T-helper 1 cell treated with Interleukin-12 subunit alpha and Interleukin-12 subunit beta and Interleukin-4 antibody, amounts not matched to agents 30 μg/mL and 1 μg/mL, for 36 hours (primary cell): ENCODE results near the gene CD300A.

Experiments
- H3K27ac Mint-ChIP-seq: one replicate; pipeline ENCODE4 v1.8.0; 2021; ENCODE audit warnings: mild to moderate bottlenecking, mixed read lengths
- H3K27me3 Mint-ChIP-seq: one replicate; pipeline ENCODE4 v1.8.0; 2021; ENCODE audit warnings: low read depth, mixed read lengths
- H3K36me3 Mint-ChIP-seq: one replicate; pipeline ENCODE4 v1.8.0; 2021; ENCODE audit warnings: low read depth, mixed read lengths
- H3K4me1 Mint-ChIP-seq: one replicate; pipeline ENCODE4 v1.8.0; 2021; ENCODE audit warnings: low read depth, mixed read lengths
- H3K4me3 Mint-ChIP-seq: one replicate; pipeline ENCODE4 v1.8.0; 2021; ENCODE audit warnings: mild to moderate bottlenecking, moderate library complexity, mixed read lengths
- H3K9me3 Mint-ChIP-seq: one replicate; pipeline ENCODE4 v1.8.0; 2021; ENCODE audit warnings: mixed read lengths

The CD300A gene

GRCh38 chr17:74466111-74466827 lies at the start of gene CD300A:
Gene CD300A (plus strand): TSS chr17:74466634. CDS start chr17:74466704, 70 bp downstream.
- no peak within 1 kb of the TSS for H3K27ac Mint-ChIP-seq
- peaks cover 31% of the 10 kb centered on the region for H3K4me1 Mint-ChIP-seq
- H3K9me3 Mint-ChIP-seq, result no peaks in the 10 kb centered on the region
- no peak within 1 kb of the TSS for H3K4me3 Mint-ChIP-seq
- peaks cover 13% of the 10 kb centered on the region for H3K36me3 Mint-ChIP-seq
- H3K27me3 Mint-ChIP-seq, result no peaks in the 10 kb centered on the region

- Mint-ChIP-seq H3K27me3 (peaks cover 8% of the 10 kb centered on the region), H3K4me1 (no peaks in the 10 kb centered on the region), H3K36me3 (no peaks in the 10 kb centered on the region), H3K27ac (no peak overlapping the region), H3K4me3 (no peak overlapping the region), H3K9me3 (no peaks in the 10 kb centered on the region)
Observed at GRCh38 chr17:74417178-74418045, 49.0 kb upstream of the CD300A start.

DNA sequence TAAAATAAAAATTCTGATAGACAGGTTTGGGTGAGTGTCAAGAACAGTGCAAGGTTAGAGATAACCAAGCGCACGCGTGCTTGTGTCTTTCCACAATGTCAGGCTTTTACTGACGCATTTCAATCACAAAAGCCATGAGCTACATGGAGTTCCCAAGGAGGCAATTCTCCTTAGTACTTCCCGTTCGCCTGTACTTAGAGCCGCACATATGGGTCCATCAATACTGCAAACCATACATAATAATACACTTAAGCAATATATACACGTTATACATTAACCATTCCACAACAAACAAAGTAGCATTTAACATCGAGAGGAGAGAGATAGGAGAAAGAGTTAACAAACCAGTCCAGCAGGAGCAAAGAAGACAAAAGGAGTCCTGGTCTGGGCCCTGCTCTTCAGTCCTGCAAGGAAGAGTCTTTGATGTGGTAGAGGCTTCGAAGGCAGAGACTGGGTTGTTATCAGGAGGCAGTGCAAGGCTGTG lies 46.5 kb upstream of the CD300A start:
- no peak overlapping the region for H3K27ac Mint-ChIP-seq
- H3K27me3 Mint-ChIP-seq, result peaks cover 9% of the 10 kb centered on the region
- no peaks in the 10 kb centered on the region for H3K4me1 Mint-ChIP-seq
- no peak overlapping the region for H3K4me3 Mint-ChIP-seq
- no peaks in the 10 kb centered on the region for H3K9me3 Mint-ChIP-seq
- H3K36me3 Mint-ChIP-seq, result no peaks in the 10 kb centered on the region

DNA sequence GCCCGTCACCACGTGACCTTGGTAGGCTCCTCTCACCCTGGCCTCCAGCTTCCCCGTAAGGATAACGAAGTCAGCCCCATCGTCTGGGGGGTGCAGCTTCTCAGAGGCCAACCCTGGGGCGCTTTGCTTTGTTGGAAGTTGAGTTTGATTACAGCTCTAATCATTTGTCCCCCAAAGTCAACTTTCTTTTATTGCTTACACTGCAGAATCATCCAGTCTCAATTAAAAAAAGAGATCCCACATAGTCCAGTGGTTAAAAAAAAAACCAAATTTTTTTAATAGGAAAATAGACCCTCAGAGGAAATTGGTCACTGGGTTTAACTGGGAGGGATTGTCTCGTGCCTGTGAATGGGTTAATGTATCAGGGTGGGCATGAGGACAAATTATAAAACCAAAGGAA lies 42.3 kb upstream of the CD300A start:
- Mint-ChIP-seq H3K27me3 (peaks cover 22% of the 10 kb centered on the region), H3K9me3 (no peaks in the 10 kb centered on the region), H3K4me1 (no peaks in the 10 kb centered on the region), H3K27ac (no peak overlapping the region), H3K4me3 (no peak overlapping the region), H3K36me3 (no peaks in the 10 kb centered on the region)

- Mint-ChIP-seq H3K27me3 (peaks cover 26% of the 10 kb centered on the region), H3K36me3 (no peaks in the 10 kb centered on the region), H3K9me3 (no peaks in the 10 kb centered on the region), H3K4me1 (no peaks in the 10 kb centered on the region), H3K4me3 (no peak overlapping the region), H3K27ac (no peak overlapping the region)
Observed at GRCh38 chr17:74424657-74425056, 41.8 kb upstream of the CD300A start.

GRCh38 chr17:74426551-74427047 lies 39.8 kb upstream of the CD300A start:
- no peak overlapping the region for H3K27ac Mint-ChIP-seq
- no peaks in the 10 kb centered on the region for H3K36me3 Mint-ChIP-seq
- H3K9me3 Mint-ChIP-seq, result no peaks in the 10 kb centered on the region
- peaks cover 2% of the 10 kb centered on the region for H3K4me1 Mint-ChIP-seq
- peaks cover 46% of the 10 kb centered on the region for H3K27me3 Mint-ChIP-seq
- no peak overlapping the region for H3K4me3 Mint-ChIP-seq

- no peaks in the 10 kb centered on the region for H3K36me3 Mint-ChIP-seq
- peaks cover 2% of the 10 kb centered on the region for H3K4me1 Mint-ChIP-seq
- H3K4me3 Mint-ChIP-seq, result no peak overlapping the region
- H3K27ac Mint-ChIP-seq, result no peak overlapping the region
- H3K9me3 Mint-ChIP-seq, result no peaks in the 10 kb centered on the region
- peaks cover 50% of the 10 kb centered on the region for H3K27me3 Mint-ChIP-seq
Observed at GRCh38 chr17:74427048-74427762, 39.2 kb upstream of the CD300A start.

- peaks cover 52% of the 10 kb centered on the region for H3K27me3 Mint-ChIP-seq
- no peak overlapping the region for H3K27ac Mint-ChIP-seq
- no peak overlapping the region for H3K4me3 Mint-ChIP-seq
- H3K9me3 Mint-ChIP-seq, result no peaks in the 10 kb centered on the region
- no peaks in the 10 kb centered on the region for H3K36me3 Mint-ChIP-seq
- H3K4me1 Mint-ChIP-seq, result peaks cover 2% of the 10 kb centered on the region
Observed at GRCh38 chr17:74427763-74428153, 38.7 kb upstream of the CD300A start.

DNA sequence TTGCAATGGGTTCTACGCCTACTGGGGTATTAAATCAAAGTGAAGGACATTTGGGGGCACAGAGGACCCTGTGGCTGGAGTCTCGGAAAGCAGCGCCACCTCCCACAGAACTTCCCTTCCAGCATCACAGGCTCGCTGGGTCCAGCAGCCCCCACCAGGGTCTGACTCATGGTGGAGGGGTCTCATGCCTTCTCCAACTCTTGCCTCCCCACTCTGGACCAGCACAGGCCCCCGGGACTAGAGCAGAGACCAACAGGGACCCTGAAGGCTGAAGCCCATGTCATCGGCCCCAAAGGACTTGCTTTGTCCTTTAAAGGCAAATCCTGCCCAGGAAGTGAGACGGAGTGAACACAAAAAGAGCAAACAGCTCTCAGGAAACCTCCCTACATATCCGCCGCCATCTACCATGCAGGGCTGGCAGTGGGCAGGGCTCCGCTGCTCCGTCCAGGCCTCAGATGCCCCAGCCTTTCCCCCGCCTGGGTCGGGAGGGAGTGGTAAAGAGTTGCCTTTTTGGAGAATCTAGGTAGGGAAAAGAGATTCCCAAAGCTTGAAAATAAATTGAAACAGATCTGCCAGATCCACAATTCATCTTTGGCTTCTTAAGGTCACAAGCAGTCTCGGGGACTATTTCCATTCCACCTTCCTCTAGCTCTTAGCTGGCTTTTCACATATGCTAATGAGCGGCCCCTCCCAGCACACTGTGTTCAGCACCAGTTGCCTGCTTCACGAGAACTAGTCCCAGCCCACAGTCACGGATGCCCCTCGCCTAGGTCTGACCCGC lies 36.6 kb upstream of the CD300A start:
- H3K4me1 Mint-ChIP-seq, result peaks cover 2% of the 10 kb centered on the region
- H3K27ac Mint-ChIP-seq, result no peak overlapping the region
- H3K9me3 Mint-ChIP-seq, result no peaks in the 10 kb centered on the region
- H3K36me3 Mint-ChIP-seq, result no peaks in the 10 kb centered on the region
- H3K4me3 Mint-ChIP-seq, result no peak overlapping the region
- H3K27me3 Mint-ChIP-seq, result peaks cover 67% of the 10 kb centered on the region

- Mint-ChIP-seq H3K27ac (no peak overlapping the region), H3K36me3 (no peaks in the 10 kb centered on the region), H3K4me3 (peak overlapping the region; percentile 10), H3K4me1 (peaks cover 2% of the 10 kb centered on the region), H3K27me3 (peaks cover 66% of the 10 kb centered on the region), H3K9me3 (no peaks in the 10 kb centered on the region)
Observed at GRCh38 chr17:74430385-74430705, 36.1 kb upstream of the CD300A start.

DNA sequence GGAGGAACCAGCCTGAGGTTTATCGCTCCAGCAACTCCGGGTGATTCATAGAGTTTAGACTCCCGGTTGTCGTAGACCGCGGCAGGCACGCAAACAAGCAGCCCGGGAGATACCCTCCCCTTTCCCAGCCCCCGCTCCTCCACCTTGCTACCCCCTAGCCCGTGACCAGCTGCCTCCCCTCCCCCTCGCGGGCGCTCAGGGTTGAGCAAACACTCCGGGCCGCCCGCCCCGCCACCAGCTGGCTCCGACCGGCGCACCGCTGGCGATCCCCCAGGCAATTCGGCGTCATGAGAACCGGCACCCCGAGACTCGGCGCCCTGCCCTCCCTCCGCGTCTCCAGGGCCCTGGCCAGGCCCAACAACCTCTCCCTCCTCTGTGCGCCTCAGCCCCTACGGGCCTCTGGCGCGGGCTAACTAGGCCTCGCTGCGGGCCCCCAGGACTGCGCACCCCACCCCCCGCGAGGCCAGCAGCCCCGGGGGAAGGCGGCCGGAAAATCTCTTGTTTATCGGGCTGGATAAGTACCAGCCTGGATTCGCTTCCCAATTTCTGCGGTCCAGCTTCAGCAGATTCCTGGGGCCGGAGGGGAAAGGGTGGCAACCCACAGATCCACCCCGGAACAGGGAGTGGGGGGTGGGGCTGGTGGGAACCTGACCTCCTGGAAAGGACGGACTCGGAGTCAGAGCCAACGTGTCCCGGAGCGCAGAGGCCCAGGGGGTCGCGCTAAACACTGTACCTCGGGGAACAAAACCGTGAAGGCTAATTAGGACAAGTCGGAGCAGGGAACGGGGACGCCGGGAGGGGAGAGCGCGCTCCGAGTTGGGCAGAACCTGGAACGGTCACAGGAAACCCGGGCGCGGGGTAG lies 35.5 kb upstream of the CD300A start:
- Mint-ChIP-seq H3K9me3 (no peaks in the 10 kb centered on the region), H3K4me3 (peak overlapping the region; percentile 44), H3K27ac (no peak overlapping the region), H3K27me3 (peaks cover 70% of the 10 kb centered on the region), H3K4me1 (peaks cover 2% of the 10 kb centered on the region), H3K36me3 (no peaks in the 10 kb centered on the region)

GRCh38 chr17:74431568-74432423 lies 34.6 kb upstream of the CD300A start, which contains the start of gene GPRC5C:
Gene GPRC5C (plus strand): TSS chr17:74432088. CDS start chr17:74439777, 7,689 bp downstream.
- Mint-ChIP-seq H3K36me3 (no peaks in the 10 kb centered on the region), H3K4me3 (peak within 1 kb of the TSS; percentile 50), H3K27me3 (peaks cover 68% of the 10 kb centered on the region), H3K9me3 (peaks cover under 1% of the 10 kb centered on the region), H3K4me1 (peaks cover 2% of the 10 kb centered on the region), H3K27ac (no peak within 1 kb of the TSS)

DNA sequence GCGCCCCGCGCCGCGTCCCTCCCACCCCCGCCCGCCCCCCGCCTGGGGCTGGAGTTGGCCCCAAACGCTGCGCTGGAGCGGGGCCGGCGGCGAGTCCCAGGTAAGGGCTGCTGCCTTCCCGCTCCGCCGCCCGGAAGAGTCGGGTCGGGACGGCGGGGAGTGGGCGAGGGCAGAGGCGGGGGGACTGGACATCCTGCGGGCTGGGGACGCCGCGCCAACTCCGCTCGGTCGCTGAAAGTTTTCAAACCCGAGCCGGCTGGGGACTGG lies 34.1 kb upstream of the CD300A start:
- Mint-ChIP-seq H3K4me3 (no peak overlapping the region), H3K9me3 (peaks cover 6% of the 10 kb centered on the region), H3K27ac (no peak overlapping the region), H3K27me3 (peaks cover 68% of the 10 kb centered on the region), H3K36me3 (no peaks in the 10 kb centered on the region), H3K4me1 (peaks cover 2% of the 10 kb centered on the region)
